ENCODE data around the gene ZNF598. TPM values are rescaled to one million over a fixed set of nuclear protein-coding genes. Genes with fewer than 3 reads are reported as not detected.

The ZNF598 gene
- total RNA-seq, 1 experiment from 2014 or later, result 57.4 TPM

GRCh38 chr16:2001456-2002355 is 7.9 kb downstream of the ZNF598 start:
- H3K36me3 ChIP-seq (ENCODE audit: control insufficient read depth in 1 of 2, insufficient read depth in 2 of 2, low read length in 2 of 2), result peaks cover 25 to 58% of the 10 kb centered on the region in 2 experiments; a peak in 3 of 4 replicates
- no peaks in the 10 kb centered on the region for H3K9me2 ChIP-seq (ENCODE audit: insufficient read depth)
- H2AFZ ChIP-seq (ENCODE audit: low read depth, low read length, poor library complexity, severe bottlenecking), result no peak overlapping the region
- H3K9ac ChIP-seq (ENCODE audit: low read length), result no peak overlapping the region
- no TSS peak for BruUV-seq (replicated peaks)
- peaks cover 54% of the 10 kb centered on the region for H3K79me2 ChIP-seq (ENCODE audit: insufficient read depth, low read length)
- no peaks in the 10 kb centered on the region; the same call in 1 of the 2 replicates for H4K20me1 ChIP-seq (ENCODE audit: insufficient read depth)
- DNase-seq (ENCODE audit: low read depth, low spot score) (no peak), ATAC-seq (no peak)
- CTCF ChIA-PET, result no interaction called here
- H3K4me1 ChIP-seq (ENCODE audit: control insufficient read depth in 1 of 2, insufficient read depth in 2 of 2, low read length in 2 of 2), result peaks cover 8 to 32% of the 10 kb centered on the region in 2 experiments
- POLR2A ChIA-PET, result interaction anchor here (0.6 kb wide), 1 partner anchor 1409 kb away, joined by 3 read pairs; no protein-coding TSS in a partner anchor
- no peak overlapping the region for H3K4me2 ChIP-seq (ENCODE audit: low read length)
- no peaks in the 10 kb centered on the region for H3K27me3 ChIP-seq (ENCODE audit: insufficient read depth, low read length)
- intact Hi-C loops (cut with micrococcal nuclease), result loop anchor here (5.0 kb wide), 1 partner anchor 141 kb away; no protein-coding TSS in a partner anchor
- no peaks in the 10 kb centered on the region for H3K9me3 ChIP-seq (ENCODE audit: control insufficient read depth in 1 of 2, insufficient read depth in 1 of 2, low read depth in 1 of 2, low read length in 2 of 2)
- H3K4me3 ChIP-seq (replicated peaks in 1 of 2; ENCODE audit: low read depth in 1 of 2, low read length in 2 of 2), result no peak overlapping the region
- TF ChIP-seq POLR2A (IDR thresholded peaks at IDR 0.05; ENCODE audit: borderline replicate concordance, extremely low read depth, insufficient read depth, insufficient read length) (no peak), SP1 (IDR thresholded peaks at IDR 0.05; ENCODE audit: low read depth) (no peak), JUND (IDR thresholded peaks at IDR 0.05) (no peak), CTCF (IDR thresholded peaks at IDR 0.05 in 2 of 3, conservative IDR thresholded peaks at IDR 0.05 in 1 of 3; ENCODE audit: borderline replicate concordance in 1 of 3, insufficient read depth in 1 of 3, low read depth in 2 of 3, low read length in 2 of 3) (no peak), ZBTB33 (IDR thresholded peaks at IDR 0.05; ENCODE audit: extremely low read depth, insufficient replicate concordance, low read length) (no peak), ZNF274 (IDR thresholded peaks at IDR 0.05; ENCODE audit: low read depth, low read length) (no peak), REST (IDR thresholded peaks at IDR 0.05; ENCODE audit: low read depth) (no peak), FOSL1 (IDR thresholded peaks at IDR 0.05; ENCODE audit: low read depth) (no peak), CBX3 (IDR thresholded peaks at IDR 0.05; ENCODE audit: low read depth) (no peak), EGR1 (IDR thresholded peaks at IDR 0.05; ENCODE audit: low read depth) (no peak), SRF (IDR thresholded peaks at IDR 0.05; ENCODE audit: low read depth) (no peak), ZFX (IDR thresholded peaks at IDR 0.05) (no peak), SIN3A (IDR thresholded peaks at IDR 0.05; ENCODE audit: low read depth) (no peak)
- no peak overlapping the region for H3K27ac ChIP-seq (ENCODE audit: low read depth, low read length)
- RAD21 ChIA-PET (ENCODE audit: low non-redundant PET in 1 of 2, low total read pairs in 2 of 2, uncharacterized antibody in 2 of 2, unreplicated experiment in 2 of 2), result no interaction called here
